NCI-H2029 (cell line): Measurements from ENCODE around the gene AGPAT3.
A peak's percentile ranks its signal among the peaks of the same experiment; 100 is the strongest.

Source experiments
- DNase-seq: peaks from one replicate; lab custom pipeline; 2025; lab: John Stamatoyannopoulos, UW

The AGPAT3 gene

GRCh38 chr21:43937051-43937832, 72.2 kb downstream of the AGPAT3 start:
- DNase-seq: no peak

GRCh38 chr21:43937891-43938309, 72.9 kb downstream of the AGPAT3 start:
- no peak for DNase-seq

DNA sequence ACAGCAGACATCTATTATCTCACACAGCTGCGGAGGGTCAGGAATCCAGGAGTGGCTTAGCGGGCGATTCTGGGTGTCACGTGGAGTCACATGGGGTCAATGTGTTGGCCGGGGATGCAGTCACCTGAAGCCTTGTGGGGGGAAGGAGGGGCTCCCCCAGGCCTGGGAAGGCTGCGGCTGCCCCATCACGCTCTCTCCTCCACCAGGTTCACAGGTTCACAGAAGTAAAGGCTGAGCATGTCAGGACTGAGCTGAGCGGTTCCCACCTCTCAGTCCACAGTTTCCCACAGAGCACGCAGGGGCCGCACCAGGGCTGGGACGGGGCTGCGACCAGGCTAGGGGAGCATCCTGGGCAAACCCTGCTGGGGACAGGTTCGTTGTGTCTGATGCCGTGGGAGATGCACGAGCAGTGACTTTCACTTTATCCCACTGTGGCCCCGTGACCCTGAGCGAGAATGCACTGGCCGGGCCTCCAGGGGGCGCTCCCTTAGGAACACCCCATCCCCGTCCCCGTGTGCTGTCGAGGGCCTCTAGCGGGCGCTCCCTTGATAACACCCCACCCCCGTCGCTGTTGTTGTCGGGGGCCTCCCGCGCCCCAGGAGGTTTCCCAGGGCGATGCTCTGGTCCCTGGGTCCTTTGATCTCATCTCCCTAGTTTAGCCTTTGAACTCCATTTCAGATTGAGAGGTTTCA, 73.9 kb downstream of the AGPAT3 start:
- peak; percentile 20 for DNase-seq

GRCh38 chr21:43939443-43940328, 74.7 kb downstream of the AGPAT3 start:
- DNase-seq: no peak

DNA sequence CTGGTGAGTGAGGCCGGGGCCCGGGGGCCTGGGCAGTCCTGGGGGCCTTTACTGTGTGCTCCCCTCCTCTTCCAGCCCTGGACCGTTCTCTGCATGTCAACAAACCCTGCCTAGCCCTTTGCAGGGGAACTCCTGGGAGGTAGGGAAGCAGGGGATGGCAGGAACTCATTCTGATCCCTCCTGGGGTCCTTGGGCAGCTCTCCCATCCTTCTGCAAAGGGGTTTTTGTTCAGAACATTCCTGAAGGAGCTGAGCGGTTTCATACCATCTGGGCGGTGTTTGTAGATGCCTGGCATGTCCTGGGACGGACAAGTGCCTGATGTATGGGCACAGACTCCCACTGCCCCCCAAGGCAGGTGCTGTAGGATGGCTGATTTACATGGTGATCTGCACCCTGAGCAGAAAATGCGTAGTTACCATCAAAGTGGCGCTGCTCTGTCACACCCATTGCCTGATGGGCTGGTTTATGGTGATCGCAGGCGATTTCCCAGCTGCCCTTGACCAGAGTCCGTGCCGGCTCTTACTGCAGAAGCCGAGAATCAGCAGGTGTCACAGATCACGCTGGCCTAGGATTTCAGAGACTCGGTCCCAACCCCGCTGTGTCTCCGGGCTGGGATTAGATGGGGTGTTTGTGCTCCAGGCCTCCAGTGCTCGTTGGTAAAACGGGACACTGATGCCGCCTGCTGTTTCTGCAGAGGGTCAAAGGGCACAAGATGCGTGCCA, 75.5 kb downstream of the AGPAT3 start:
- DNase-seq: no peak

DNA sequence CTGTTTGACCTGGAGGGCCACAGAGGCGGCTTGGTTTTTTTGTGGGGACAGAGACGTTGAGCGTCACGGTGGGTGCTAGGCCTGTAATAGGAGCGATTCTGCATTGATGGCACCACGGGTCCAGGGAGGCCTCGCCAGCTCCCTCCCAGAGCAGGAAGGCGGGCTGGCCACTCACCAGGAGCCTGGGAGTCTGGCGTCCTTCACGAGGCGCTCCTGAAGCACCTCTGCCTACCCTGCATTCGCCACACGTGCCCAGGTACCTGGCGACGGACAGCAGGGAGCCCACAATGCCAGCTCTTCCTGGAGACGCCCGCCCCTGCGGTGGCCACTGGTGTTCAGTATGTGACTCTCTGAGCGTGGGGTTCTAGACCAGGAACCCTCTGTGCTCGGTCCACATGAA, 77.2 kb downstream of the AGPAT3 start:
- DNase-seq: no peak

DNA sequence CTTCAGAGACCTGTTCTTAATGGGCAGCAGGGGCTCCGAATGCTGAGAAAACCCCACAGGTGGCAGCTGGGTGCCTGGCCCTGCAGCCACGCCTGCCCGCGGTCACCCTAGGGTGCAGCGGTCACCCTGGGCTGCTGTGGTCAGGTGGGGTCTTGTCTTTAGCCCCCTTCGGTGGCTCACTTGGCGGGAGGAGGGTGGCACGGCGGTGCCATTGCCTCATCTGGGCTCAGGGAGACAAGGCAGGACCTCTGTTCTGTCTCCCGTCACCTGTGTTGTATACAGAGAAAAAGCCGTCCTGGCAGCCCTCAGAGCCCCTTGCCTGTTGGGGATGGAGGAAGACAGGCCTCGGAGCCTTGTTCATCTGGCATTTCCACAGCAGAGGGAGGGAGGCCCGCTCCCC, 77.6 kb downstream of the AGPAT3 start:
- DNase-seq: no peak

- DNase-seq: no peak
These were observed 78.6 kb downstream of the AGPAT3 start for GRCh38 chr21:43943512-43944077.

- DNase-seq: no peak
These were observed 79.1 kb downstream of the AGPAT3 start for GRCh38 chr21:43944078-43944633.

- no peak for DNase-seq
These were observed 79.7 kb downstream of the AGPAT3 start for GRCh38 chr21:43944757-43945156.

DNA sequence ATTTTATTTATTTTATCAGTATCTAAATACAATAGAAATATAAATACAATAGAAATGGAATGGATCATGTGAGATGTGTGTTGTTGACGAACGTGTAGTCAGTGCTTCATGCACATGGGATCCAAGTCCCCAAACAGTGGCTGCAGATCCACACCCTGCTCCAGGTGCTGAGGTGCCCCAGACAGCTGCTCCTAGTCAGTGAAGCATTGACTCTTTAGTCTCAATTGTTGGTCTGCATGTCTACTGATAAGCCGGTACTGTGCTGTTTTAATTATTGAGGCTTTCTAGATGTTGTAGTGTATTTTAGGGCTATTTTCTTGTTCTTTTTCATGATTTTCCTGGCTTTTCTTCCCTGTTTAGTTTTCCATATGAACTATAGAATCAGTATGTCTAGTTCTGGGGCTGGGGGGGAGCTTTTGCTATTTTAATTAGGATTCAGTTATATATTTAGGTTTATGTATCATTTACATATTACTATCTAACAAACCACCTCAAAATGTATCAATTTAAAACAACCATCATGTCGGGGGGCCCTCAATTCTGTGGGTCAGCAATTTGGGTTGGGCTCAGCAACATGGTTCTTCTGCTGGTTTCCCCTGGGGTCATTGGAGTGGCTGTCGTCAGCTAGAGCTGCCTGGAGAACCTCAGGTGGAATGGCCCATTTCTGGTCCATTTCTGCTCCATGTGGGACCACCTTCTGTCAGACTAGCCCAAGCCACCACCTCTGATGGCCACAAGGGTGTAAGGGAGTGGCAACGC, 83.9 kb downstream of the AGPAT3 start:
- no peak for DNase-seq

- no peak for DNase-seq
These were observed 84.6 kb downstream of the AGPAT3 start for GRCh38 chr21:43949499-43950208.

DNA sequence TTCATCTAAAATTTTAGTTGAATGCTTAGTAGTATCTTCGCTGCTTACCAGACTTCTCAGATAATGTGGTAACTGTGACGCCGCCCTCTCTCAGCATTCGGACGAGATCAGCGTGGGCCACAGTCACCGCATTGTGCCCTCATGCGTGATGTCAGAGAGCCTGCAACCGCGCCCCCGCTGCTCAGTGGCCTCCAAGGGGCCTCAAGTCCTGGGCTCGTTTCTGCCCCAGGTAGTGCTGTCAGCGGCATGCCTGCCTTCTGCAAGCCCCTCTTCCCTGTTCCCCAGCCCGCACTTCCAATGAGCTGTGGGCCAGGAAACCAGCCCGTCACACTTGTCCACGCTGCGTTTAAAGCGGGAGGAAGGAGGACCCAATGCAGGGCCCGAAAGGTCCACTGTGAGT, 85.5 kb downstream of the AGPAT3 start:
- no peak for DNase-seq

DNA sequence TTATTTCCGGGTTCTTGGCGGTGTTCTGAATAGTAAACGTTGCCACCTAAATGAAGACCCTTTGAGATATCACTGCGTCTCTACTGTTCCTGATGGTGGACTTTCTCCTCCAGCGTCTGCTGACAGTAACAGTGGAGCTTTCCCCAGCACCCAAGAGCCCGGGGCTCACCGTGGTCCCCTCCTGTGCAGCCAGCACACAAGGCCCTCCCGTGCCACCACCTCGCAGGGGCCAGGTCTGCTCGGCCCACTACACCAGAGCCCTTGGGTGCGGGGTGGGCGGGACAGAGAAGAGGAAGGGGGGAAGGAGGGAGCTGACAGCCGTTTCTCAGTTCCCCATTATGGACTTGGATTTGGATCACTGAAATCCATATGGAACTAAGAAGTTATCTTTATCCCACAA, 85.9 kb downstream of the AGPAT3 start:
- no peak for DNase-seq

- DNase-seq: no peak
These were observed 87.1 kb downstream of the AGPAT3 start for GRCh38 chr21:43951911-43952703.

DNA sequence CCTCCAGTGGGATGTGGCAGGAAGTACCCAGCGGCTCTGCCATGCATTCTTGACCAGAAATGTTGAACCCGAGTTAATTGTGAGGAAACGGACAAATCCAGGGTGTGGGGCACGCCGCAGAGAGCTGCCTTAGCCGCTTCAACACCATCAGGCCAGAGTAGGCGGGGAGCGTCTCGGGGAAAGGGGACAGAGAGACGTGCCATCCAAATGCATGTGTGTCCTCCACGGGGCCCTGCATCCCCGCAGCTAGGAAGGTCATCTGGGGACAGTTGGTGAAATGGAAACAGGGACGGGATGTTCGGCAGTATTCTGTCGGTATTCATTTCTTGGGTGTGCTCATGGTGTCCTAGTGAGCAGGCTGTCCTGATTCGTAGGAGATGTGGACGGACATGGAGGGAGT, 88.0 kb downstream of the AGPAT3 start:
- DNase-seq: no peak

DNA sequence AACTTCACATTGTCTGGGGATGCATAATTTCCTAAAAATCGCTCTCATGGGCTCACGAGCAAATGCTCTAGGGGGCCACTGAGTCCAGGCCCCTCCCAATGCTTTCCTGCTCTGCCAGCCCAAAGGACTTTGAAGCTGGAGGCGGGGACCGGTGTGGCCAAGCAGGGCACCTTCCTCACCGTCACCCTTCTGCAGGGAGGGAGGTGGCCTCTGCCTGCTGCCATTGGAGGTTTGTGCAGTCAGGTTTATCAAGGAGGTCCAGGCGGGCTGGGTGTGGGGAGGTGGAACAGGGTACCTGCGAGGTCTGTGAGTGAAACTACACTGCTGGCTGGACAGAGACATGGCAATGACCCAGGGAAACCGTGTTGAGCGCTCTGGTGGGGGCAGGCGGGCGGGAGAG, 89.0 kb downstream of the AGPAT3 start:
- no peak for DNase-seq

- no peak for DNase-seq
These were observed 89.9 kb downstream of the AGPAT3 start for GRCh38 chr21:43954896-43955295.
